PFSK-1 (cell line): ENCODE measurements around the gene TMEM233.

Experiments
- POLR2AphosphoS5 ChIP-seq: IDR thresholded peaks from 2 replicates; pipeline ENCODE4 v1.6.1; 2012; ENCODE audit warnings: low read depth, mild to moderate bottlenecking, control low read depth, low read length, moderate library complexity
- TAF1 ChIP-seq: IDR thresholded peaks from 2 replicates; pipeline ENCODE4 v1.6.1; 2012; ENCODE audit warnings: low read length, control low read depth, borderline replicate concordance; ENCODE audit not compliant: insufficient read depth
- TF ChIP-seq, protein P1 (sequence below), 2 experiments: IDR thresholded peaks; 2 replicates each; pipeline versions ENCODE4 v1.6.1 to v1.8.0; 2011 to 2012; ENCODE audit warnings: low read depth in 2 of 2, low read length in 2 of 2, control low read depth in 1 of 2, inconsistent platforms in 1 of 2, mild to moderate bottlenecking in 1 of 2, moderate library complexity in 1 of 2; ENCODE audit not compliant: insufficient read depth in 1 of 2

- TF ChIP-seq, protein P1, sequence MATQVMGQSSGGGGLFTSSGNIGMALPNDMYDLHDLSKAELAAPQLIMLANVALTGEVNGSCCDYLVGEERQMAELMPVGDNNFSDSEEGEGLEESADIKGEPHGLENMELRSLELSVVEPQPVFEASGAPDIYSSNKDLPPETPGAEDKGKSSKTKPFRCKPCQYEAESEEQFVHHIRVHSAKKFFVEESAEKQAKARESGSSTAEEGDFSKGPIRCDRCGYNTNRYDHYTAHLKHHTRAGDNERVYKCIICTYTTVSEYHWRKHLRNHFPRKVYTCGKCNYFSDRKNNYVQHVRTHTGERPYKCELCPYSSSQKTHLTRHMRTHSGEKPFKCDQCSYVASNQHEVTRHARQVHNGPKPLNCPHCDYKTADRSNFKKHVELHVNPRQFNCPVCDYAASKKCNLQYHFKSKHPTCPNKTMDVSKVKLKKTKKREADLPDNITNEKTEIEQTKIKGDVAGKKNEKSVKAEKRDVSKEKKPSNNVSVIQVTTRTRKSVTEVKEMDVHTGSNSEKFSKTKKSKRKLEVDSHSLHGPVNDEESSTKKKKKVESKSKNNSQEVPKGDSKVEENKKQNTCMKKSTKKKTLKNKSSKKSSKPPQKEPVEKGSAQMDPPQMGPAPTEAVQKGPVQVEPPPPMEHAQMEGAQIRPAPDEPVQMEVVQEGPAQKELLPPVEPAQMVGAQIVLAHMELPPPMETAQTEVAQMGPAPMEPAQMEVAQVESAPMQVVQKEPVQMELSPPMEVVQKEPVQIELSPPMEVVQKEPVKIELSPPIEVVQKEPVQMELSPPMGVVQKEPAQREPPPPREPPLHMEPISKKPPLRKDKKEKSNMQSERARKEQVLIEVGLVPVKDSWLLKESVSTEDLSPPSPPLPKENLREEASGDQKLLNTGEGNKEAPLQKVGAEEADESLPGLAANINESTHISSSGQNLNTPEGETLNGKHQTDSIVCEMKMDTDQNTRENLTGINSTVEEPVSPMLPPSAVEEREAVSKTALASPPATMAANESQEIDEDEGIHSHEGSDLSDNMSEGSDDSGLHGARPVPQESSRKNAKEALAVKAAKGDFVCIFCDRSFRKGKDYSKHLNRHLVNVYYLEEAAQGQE (IDR thresholded peaks at IDR 0.05; ENCODE audit: insufficient read depth in 1 of 2, low read depth in 2 of 2, low read length in 2 of 2), result no peak
- TF ChIP-seq TAF1 (no peak), POLR2AphosphoS5 (no peak)
These were observed 21.1 kb downstream of the TMEM233 start for GRCh38 chr12:119614705-119615104.
